ENCODE data around the gene SMARCA4. TPM values are rescaled to one million over a fixed set of nuclear protein-coding genes. Genes with fewer than 3 reads are reported as not detected.

The SMARCA4 gene
- total RNA-seq, 2 experiments from 2014 or later, result 69.6 to 74.5 TPM

GRCh38 chr19:10998045-10998533 is 37.3 kb downstream of the SMARCA4 start:
- H3K4me1 ChIP-seq (ENCODE audit: insufficient read depth, low read length), result no peaks in the 10 kb centered on the region
- no peak for DNase-seq
- H3K27ac Mint-ChIP-seq, result no peak overlapping the region
- no peaks in the 10 kb centered on the region for H3K27me3 ChIP-seq (ENCODE audit: control insufficient read depth in 1 of 2, insufficient read depth in 2 of 2, low read length in 2 of 2)
- H3K27ac ChIP-seq (ENCODE audit: low read depth in 1 of 2, low read length in 2 of 2), result no peak overlapping the region
- peaks cover 78% of the 10 kb centered on the region for H3K36me3 ChIP-seq (ENCODE audit: insufficient read depth, low read length)
- CTCF ChIA-PET, result interaction anchor here (0.7 kb wide), 1 partner anchor 217 kb away, joined by 4 read pairs; no protein-coding TSS in a partner anchor
- no peaks in the 10 kb centered on the region for H3K9me3 ChIP-seq (ENCODE audit: control insufficient read depth in 1 of 2, insufficient read depth in 1 of 2, low read length in 2 of 2)
- no peaks in the 10 kb centered on the region for H3K9me3 Mint-ChIP-seq
- H3K4me1 Mint-ChIP-seq (ENCODE audit: low read depth), result no peaks in the 10 kb centered on the region
- ATAC-seq (ENCODE audit: poor library complexity), result no peak
- no peak overlapping the region for H3K4me3 Mint-ChIP-seq
- intact Hi-C loops (cut with DNase I, micrococcal nuclease), result loop anchor here in 1 of 2 experiments (10.0 kb wide), 1 partner anchor 63 kb away; no protein-coding TSS in a partner anchor
- H3K27me3 Mint-ChIP-seq, result no peaks in the 10 kb centered on the region
- H3K36me3 Mint-ChIP-seq (ENCODE audit: low read depth), result peaks cover 79% of the 10 kb centered on the region
- H3K4me3 ChIP-seq (ENCODE audit: low read length), result no peak overlapping the region
- no peak for TF ChIP-seq CTCF (IDR thresholded peaks at IDR 0.05)
- POLR2A ChIA-PET, result no interaction called here

- ChIA-PET CTCF (interaction anchor here (0.7 kb wide), 1 partner anchor 217 kb away, joined by 4 read pairs; no protein-coding TSS in a partner anchor), POLR2A (no interaction called here)
- ATAC-seq (ENCODE audit: poor library complexity) (no peak), DNase-seq (no peak)
- Histone ChIP-seq H3K27me3 (ENCODE audit: control insufficient read depth in 1 of 2, insufficient read depth in 2 of 2, low read length in 2 of 2) (no peaks in the 10 kb centered on the region), H3K9me3 (ENCODE audit: control insufficient read depth in 1 of 2, insufficient read depth in 1 of 2, low read length in 2 of 2) (no peaks in the 10 kb centered on the region), H3K4me3 (ENCODE audit: low read length) (no peak overlapping the region), H3K27ac (ENCODE audit: low read depth in 1 of 2, low read length in 2 of 2) (no peak overlapping the region), H3K4me1 (ENCODE audit: insufficient read depth, low read length) (no peaks in the 10 kb centered on the region), H3K36me3 (ENCODE audit: insufficient read depth, low read length) (peaks cover 81% of the 10 kb centered on the region)
- Mint-ChIP-seq H3K4me1 (ENCODE audit: low read depth) (no peaks in the 10 kb centered on the region), H3K36me3 (ENCODE audit: low read depth) (peaks cover 79% of the 10 kb centered on the region), H3K27me3 (no peaks in the 10 kb centered on the region), H3K27ac (no peak overlapping the region), H3K4me3 (no peak overlapping the region), H3K9me3 (no peaks in the 10 kb centered on the region)
- no peak for TF ChIP-seq CTCF (IDR thresholded peaks at IDR 0.05)
- intact Hi-C loops (cut with DNase I, micrococcal nuclease), result loop anchor here (1.0 to 10.0 kb wide), 2 partner anchors 18 to 64 kb away; no protein-coding TSS in a partner anchor
Measured at GRCh38 chr19:10998666-10999065, 37.8 kb downstream of the SMARCA4 start.

- H3K27ac Mint-ChIP-seq, result no peak overlapping the region
- no peak for TF ChIP-seq CTCF (IDR thresholded peaks at IDR 0.05)
- Histone ChIP-seq H3K9me3 (ENCODE audit: control insufficient read depth in 1 of 2, insufficient read depth in 1 of 2, low read length in 2 of 2) (no peaks in the 10 kb centered on the region), H3K27me3 (ENCODE audit: control insufficient read depth in 1 of 2, insufficient read depth in 2 of 2, low read length in 2 of 2) (no peaks in the 10 kb centered on the region), H3K4me3 (ENCODE audit: low read length) (no peak overlapping the region), H3K4me1 (ENCODE audit: insufficient read depth, low read length) (no peaks in the 10 kb centered on the region), H3K27ac (ENCODE audit: low read depth in 1 of 2, low read length in 2 of 2) (no peak overlapping the region), H3K36me3 (ENCODE audit: insufficient read depth, low read length) (peaks cover 53% of the 10 kb centered on the region)
- no peaks in the 10 kb centered on the region for H3K9me3 Mint-ChIP-seq
- no peaks in the 10 kb centered on the region for H3K4me1 Mint-ChIP-seq (ENCODE audit: low read depth)
- DNase-seq (no peak), ATAC-seq (ENCODE audit: poor library complexity) (no peak)
- POLR2A ChIA-PET, result no interaction called here
- H3K36me3 Mint-ChIP-seq (ENCODE audit: low read depth), result peaks cover 82% of the 10 kb centered on the region
- H3K4me3 Mint-ChIP-seq, result no peak overlapping the region
- intact Hi-C loops (cut with DNase I, micrococcal nuclease), result no loop called here
- no peaks in the 10 kb centered on the region for H3K27me3 Mint-ChIP-seq
- CTCF ChIA-PET, result no interaction called here
Measured at GRCh38 chr19:11005521-11005920, 44.7 kb downstream of the SMARCA4 start.
